ENCODE data around the gene RAB7A.
"Not testable (repeated sequence)": the region's sequence is repeated elsewhere in the genome, so short reads cannot be mapped to it uniquely, and the experiment has no call there.

RAB7A gene

DNA sequence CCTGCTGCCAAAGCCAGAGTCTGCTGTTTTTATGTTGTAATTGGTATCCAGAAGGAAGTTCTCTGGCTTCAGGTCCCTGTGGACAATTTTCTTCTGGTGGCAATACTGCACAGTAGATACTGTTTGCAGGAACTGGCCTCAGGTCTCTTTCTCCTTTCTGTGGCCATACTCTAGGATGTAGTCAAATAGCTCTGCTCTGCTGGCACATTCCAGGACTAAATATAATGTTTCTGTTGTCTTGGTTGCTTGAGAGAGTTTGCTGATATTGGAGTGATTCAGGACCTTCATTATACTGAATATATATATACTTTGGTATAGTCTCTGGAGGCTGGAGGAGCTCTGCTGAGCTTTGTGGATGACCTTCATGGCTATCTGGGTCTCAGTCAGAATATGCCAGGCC, 23.1 kb downstream of the RAB7A start:
- in situ Hi-C loops (cut with MboI; ENCODE audit: low sequenced_read_pairs), result no loop called here

DNA sequence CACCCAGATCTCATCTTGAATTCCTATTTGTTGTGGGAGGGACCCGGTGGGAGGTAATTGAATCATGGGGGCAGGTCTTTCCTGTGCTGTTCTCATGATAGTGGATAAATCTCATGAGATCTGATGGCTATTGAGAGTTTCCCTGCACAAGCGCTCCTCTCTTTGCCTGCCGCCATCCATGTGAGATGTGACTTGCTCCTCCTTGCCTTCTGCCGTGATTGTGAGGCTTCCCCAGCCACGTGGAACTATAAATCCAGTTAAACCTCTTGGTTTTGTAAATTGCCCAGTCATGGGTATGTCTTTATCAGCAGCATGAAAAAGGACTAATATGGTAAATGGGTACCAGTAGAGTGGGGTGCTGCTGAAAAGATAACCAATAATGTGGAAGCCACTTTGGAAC, 23.6 kb downstream of the RAB7A start:
- in situ Hi-C loops (cut with MboI; ENCODE audit: low sequenced_read_pairs), result not testable (repeated sequence)

GRCh38 chr3:128753715-128754114, 27.7 kb downstream of the RAB7A start:
- in situ Hi-C loops (cut with MboI; ENCODE audit: low sequenced_read_pairs), result no loop called here

- in situ Hi-C loops (cut with MboI; ENCODE audit: low sequenced_read_pairs), result no loop called here
Observed at GRCh38 chr3:128760042-128760441, 34.1 kb downstream of the RAB7A start.

- in situ Hi-C loops (cut with MboI; ENCODE audit: low sequenced_read_pairs), result no loop called here
Observed at GRCh38 chr3:128760881-128761280, 34.9 kb downstream of the RAB7A start.

- in situ Hi-C loops (cut with MboI; ENCODE audit: low sequenced_read_pairs), result no loop called here
Observed at GRCh38 chr3:128761392-128761791, 35.4 kb downstream of the RAB7A start.

- in situ Hi-C loops (cut with MboI; ENCODE audit: low sequenced_read_pairs), result no loop called here
Observed at GRCh38 chr3:128763967-128764366, 38.0 kb downstream of the RAB7A start.

GRCh38 chr3:128764863-128765262, 38.9 kb downstream of the RAB7A start:
- in situ Hi-C loops (cut with MboI; ENCODE audit: low sequenced_read_pairs), result no loop called here

GRCh38 chr3:128767094-128767750, 41.2 kb downstream of the RAB7A start:
- in situ Hi-C loops (cut with MboI; ENCODE audit: low sequenced_read_pairs), result no loop called here

- in situ Hi-C loops (cut with MboI; ENCODE audit: low sequenced_read_pairs), result no loop called here
Observed at GRCh38 chr3:128768471-128768870, 42.5 kb downstream of the RAB7A start.

DNA sequence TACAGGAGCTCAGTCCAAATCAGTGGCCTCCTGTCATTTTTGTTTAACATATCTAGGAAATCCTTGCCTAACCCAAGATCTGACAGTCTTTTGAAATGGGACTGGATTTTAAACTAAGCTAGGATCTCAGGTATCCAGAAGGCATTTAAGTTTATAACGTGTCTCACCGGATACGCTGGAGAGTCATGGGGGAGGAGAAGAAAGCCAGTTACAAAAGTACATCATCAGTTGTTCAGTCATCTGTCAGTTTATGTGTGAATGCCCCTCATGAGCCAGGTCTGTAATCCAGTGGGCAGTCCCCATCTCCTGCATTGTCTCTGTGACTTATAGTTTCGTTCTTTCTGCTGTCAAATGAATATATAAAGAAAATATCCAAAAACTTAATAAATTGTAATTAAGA, 44.4 kb downstream of the RAB7A start:
- in situ Hi-C loops (cut with MboI; ENCODE audit: low sequenced_read_pairs), result no loop called here

DNA sequence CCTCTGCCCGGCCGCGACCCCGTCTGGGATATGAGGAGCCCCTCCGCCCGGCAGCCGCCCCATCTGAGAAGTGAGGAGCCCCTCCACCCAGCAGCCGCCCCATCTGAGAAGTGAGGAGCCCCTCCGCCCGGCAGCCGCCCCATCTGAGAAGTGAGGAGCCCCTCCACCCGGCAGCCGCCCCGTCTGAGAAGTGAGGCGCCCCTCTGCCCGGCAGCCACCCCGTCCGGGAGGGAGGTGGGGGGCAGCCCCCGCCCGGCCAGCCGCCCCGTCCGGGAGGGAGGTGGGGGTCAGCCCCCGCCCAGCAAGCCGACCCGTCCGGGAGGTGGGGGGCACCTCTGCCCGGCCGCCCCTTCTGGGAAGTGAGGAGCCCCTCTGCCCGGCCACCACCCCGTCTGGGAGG, 47.2 kb downstream of the RAB7A start:
- in situ Hi-C loops (cut with MboI; ENCODE audit: low sequenced_read_pairs), result not testable (repeated sequence)

GRCh38 chr3:128773592-128773991, 47.6 kb downstream of the RAB7A start:
- in situ Hi-C loops (cut with MboI; ENCODE audit: low sequenced_read_pairs), result not testable (repeated sequence)

GRCh38 chr3:128775241-128775640, 49.3 kb downstream of the RAB7A start:
- in situ Hi-C loops (cut with MboI; ENCODE audit: low sequenced_read_pairs), result no loop called here

DNA sequence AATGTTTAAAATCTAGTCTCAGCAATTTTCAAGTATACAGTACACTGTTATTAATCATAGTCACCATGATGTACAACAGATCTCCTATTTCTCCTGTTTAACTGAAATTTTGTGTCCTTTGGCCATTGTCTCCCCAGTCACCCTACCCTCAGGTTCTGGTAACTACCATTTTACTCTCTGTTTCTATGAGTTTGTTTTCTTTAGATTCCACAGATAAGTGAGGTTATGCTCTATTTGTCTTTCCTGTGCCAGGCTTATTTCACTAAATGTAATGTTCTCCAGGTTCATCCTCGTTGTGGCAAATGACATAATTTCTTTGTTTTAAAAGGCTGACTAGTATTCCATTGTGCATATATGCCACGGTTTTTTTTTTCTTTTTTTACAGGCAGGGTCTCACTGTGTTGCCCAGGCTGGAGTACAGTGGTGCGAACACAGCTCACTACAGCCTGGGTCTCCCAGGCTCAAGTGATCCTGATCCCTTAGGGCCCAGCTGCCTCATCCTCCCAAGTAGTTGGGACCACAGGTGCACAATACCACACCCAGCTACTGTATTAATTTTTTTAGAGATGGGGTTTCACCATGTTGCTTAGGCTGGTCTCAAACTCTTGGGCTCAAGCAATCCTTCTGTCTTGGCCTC, 50.0 kb downstream of the RAB7A start:
- in situ Hi-C loops (cut with MboI; ENCODE audit: low sequenced_read_pairs), result no loop called here

DNA sequence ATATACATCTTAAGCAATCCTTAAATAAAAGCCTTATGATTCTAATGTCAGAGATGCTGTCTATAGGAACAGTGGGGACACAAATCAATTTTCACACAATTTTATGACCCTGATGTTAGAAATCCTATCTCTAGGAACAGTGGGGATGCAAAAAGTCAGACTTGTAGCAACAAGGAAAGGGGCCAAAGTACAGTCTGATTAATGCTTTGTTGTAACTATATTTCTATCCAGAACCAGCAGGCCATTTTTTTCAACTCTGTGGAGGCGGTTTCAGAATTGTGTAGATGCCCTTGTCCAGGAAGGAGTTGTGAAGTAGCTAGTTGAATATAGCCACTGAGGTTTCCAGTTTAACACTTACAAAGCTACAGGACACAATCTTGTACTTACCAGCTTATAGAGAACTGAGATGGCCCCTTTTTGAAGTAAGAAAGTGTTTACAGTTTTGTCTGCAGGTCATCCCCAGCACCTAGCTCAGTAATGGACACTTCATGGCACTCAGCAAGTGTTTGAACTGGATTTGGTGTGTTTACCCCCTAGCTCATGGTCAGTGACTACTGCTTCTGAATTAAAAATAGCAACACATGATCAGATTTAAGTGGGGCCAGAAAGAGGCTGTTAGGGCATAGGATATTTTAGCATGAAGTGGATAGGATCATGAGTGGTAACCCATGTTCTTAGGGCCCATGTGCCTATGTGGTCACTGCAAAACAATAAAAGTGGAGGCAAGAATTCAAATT, 54.3 kb downstream of the RAB7A start:
- in situ Hi-C loops (cut with MboI; ENCODE audit: low sequenced_read_pairs), result no loop called here

GRCh38 chr3:128781164-128781563, 55.2 kb downstream of the RAB7A start:
- in situ Hi-C loops (cut with MboI; ENCODE audit: low sequenced_read_pairs), result no loop called here

GRCh38 chr3:128782282-128783146, 56.5 kb downstream of the RAB7A start:
- in situ Hi-C loops (cut with MboI; ENCODE audit: low sequenced_read_pairs), result no loop called here

GRCh38 chr3:128783774-128784173, 57.8 kb downstream of the RAB7A start:
- in situ Hi-C loops (cut with MboI; ENCODE audit: low sequenced_read_pairs), result no loop called here

- in situ Hi-C loops (cut with MboI; ENCODE audit: low sequenced_read_pairs), result no loop called here
Observed at GRCh38 chr3:128784232-128784631, 58.2 kb downstream of the RAB7A start.

DNA sequence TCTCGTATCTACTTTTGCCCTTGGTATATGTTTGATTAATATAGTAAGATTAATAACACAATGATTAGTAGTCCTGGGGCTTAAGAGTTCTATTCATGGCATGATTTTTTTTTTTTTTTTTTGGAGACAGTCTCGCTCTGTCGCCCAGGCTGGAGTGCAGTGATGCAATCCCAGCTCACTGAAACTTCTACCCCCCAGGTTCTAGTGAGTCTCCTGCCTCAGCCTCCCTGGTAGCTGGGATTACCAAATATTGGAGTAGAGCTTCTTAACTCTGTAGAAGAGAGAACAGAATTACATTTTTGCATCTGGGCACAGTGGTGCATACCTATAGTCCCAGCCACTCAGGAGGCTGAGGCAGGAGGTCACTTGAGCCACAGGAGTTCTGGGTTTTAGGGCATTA, 58.9 kb downstream of the RAB7A start:
- in situ Hi-C loops (cut with MboI; ENCODE audit: low sequenced_read_pairs), result no loop called here
